HCT116 (cell line): ENCODE measurements around the gene GNAI1. TPM values are rescaled to one million over a fixed set of nuclear protein-coding genes. Genes with fewer than 3 reads are reported as not detected.

Source experiments
- ATAC-seq: fragments of 200-7000 bp; cut with Tn5 transposase; 2 replicates; pipeline ENCODE4 v1.9.1; 2020; ENCODE audit warnings: mild to moderate bottlenecking, moderate library complexity
- BruUV-seq: library from RNA; stranded (reverse); fragments of 400-500 nt; replicated peaks from 2 replicates; lab custom pipeline; 2021; lab: Mats Ljungman, UMichigan
- CTCF ChIA-PET: fragments of 300-600 bp; sonication (Branson Sonifier 250); formaldehyde crosslinking; loops from one replicate; lab custom pipeline; 2021; ENCODE audit warnings: antibody characterized with exemption; lab: Charles Lee
- POLR2A ChIA-PET: fragments of 300-600, 350-600 bp; sonication (Branson Sonifier 250); formaldehyde crosslinking; loops from one replicate; lab custom pipeline; 2021; ENCODE audit warnings: antibody characterized with exemption; lab: Charles Lee
- RAD21 ChIA-PET, 2 experiments: fragments of 300-600 bp; sonication (Branson Sonifier 250); formaldehyde crosslinking; loops; one replicate each; lab custom pipeline; 2023; ENCODE audit warnings: low total read pairs in 2 of 2; ENCODE audit not compliant: uncharacterized antibody in 2 of 2, unreplicated experiment in 2 of 2, low non-redundant PET in 1 of 2; lab: Charles Lee
- DNase-seq: peaks from one replicate; pipeline ENCODE4 v3.0.0-alpha.2; 2010; ENCODE audit warnings: low read depth, low spot score
- H2AFZ ChIP-seq: fragments of 200-600 bp; shearing (Covaris generic), sonication (generic); 2 replicates; pipeline ENCODE4 v1.6.1; 2017; ENCODE audit warnings: low read depth, mixed run types, mixed read lengths, antibody characterized with exemption, low read length; ENCODE audit not compliant: poor library complexity, severe bottlenecking
- H3K27ac ChIP-seq: 2 replicates; pipeline ENCODE4 v1.5.1; 2012; ENCODE audit warnings: low read depth, low read length
- H3K27me3 ChIP-seq: fragments of 200-600 bp; sonication (generic); 2 replicates; pipeline ENCODE4 v1.6.1; 2016; ENCODE audit warnings: mixed run types, low read length, mixed read lengths; ENCODE audit not compliant: insufficient read depth
- H3K36me3 ChIP-seq, 2 experiments: fragments of 200-500 bp in 1 of 2; fragments of 200-600 bp in 1 of 2; sonication (Bioruptor generic) in 1 of 2; sonication (generic) in 1 of 2; 2 replicates each; pipeline versions ENCODE4 v1.5.1 to v1.6.1; 2014 to 2016; ENCODE audit warnings: low read length in 2 of 2, inconsistent platforms in 1 of 2, mixed read lengths in 1 of 2, mixed run types in 1 of 2; ENCODE audit not compliant: insufficient read depth in 2 of 2, control insufficient read depth in 1 of 2
- H3K4me1 ChIP-seq, 2 experiments: fragments of 200-600 bp in 1 of 2; sonication (generic) in 1 of 2; 2 replicates each; pipeline versions ENCODE4 v1.5.1 to v1.6.1; 2012 to 2017; ENCODE audit warnings: low read length in 2 of 2, inconsistent platforms in 1 of 2, mild to moderate bottlenecking in 1 of 2, mixed read lengths in 1 of 2, mixed run types in 1 of 2, moderate library complexity in 1 of 2; ENCODE audit not compliant: insufficient read depth in 2 of 2, control insufficient read depth in 1 of 2
- H3K4me2 ChIP-seq: fragments of 200-600 bp; sonication (generic); 2 replicates; pipeline ENCODE4 v1.6.1; 2017; ENCODE audit warnings: mixed run types, low read length, mixed read lengths
- H3K4me3 ChIP-seq, 2 experiments: fragments of 200-600 bp in 1 of 2; sonication (generic) in 1 of 2; replicated peaks in 1 of 2; 2 replicates each; pipeline ENCODE4 v1.5.1; 2011 to 2016; ENCODE audit warnings: low read length in 2 of 2, control low read depth in 1 of 2, low read depth in 1 of 2, mild to moderate bottlenecking in 1 of 2, mixed read lengths in 1 of 2, mixed run types in 1 of 2
- H3K79me2 ChIP-seq: fragments of 200-600 bp; sonication (generic); 2 replicates; pipeline ENCODE4 v1.6.1; 2017; ENCODE audit warnings: mild to moderate bottlenecking, mixed run types, low read length, moderate library complexity, mixed read lengths; ENCODE audit not compliant: insufficient read depth
- H3K9ac ChIP-seq: fragments of 200-600 bp; sonication (generic); 2 replicates; pipeline ENCODE4 v1.6.1; 2016; ENCODE audit warnings: low read length, mixed read lengths
- H3K9me2 ChIP-seq: fragments of 200-600 bp; sonication (generic), shearing (Covaris generic); 2 replicates; pipeline ENCODE4 v1.6.1; 2017; ENCODE audit warnings: mixed run types, mild to moderate bottlenecking, moderate library complexity; ENCODE audit not compliant: insufficient read depth
- H3K9me3 ChIP-seq, 2 experiments: fragments of 200-500 bp in 1 of 2; fragments of 200-600 bp in 1 of 2; sonication (Bioruptor generic) in 1 of 2; sonication (generic) in 1 of 2; 2 replicates each; pipeline ENCODE4 v1.6.1; 2014 to 2017; ENCODE audit warnings: low read length in 2 of 2, mixed read lengths in 2 of 2, inconsistent platforms in 1 of 2, low read depth in 1 of 2, mild to moderate bottlenecking in 1 of 2, mixed run types in 1 of 2, moderate library complexity in 1 of 2; ENCODE audit not compliant: control insufficient read depth in 1 of 2, insufficient read depth in 1 of 2
- H4K20me1 ChIP-seq: fragments of 200-600 bp; sonication (generic), shearing (Covaris generic); 2 replicates; pipeline ENCODE4 v1.6.1; 2017; ENCODE audit warnings: mixed run types, mild to moderate bottlenecking, moderate library complexity; ENCODE audit not compliant: insufficient read depth
- CBX3 ChIP-seq: IDR thresholded peaks from 2 replicates; pipeline ENCODE4 v1.6.1; 2012; ENCODE audit warnings: low read depth
- CEBPB ChIP-seq: IDR thresholded peaks from 2 replicates; pipeline ENCODE4 v1.6.1; 2012; ENCODE audit warnings: low read depth
- FOSL1 ChIP-seq: IDR thresholded peaks from 2 replicates; pipeline ENCODE4 v1.6.1; 2012; ENCODE audit warnings: low read depth
- JUND ChIP-seq: IDR thresholded peaks from 2 replicates; pipeline ENCODE4 v1.6.1; 2012
- MAX ChIP-seq: IDR thresholded peaks from 2 replicates; pipeline ENCODE4 v1.6.1; 2012
- RAD21 ChIP-seq: IDR thresholded peaks from 2 replicates; pipeline ENCODE4 v1.6.1; 2012; ENCODE audit warnings: low read depth, mild to moderate bottlenecking
- SP1 ChIP-seq: IDR thresholded peaks from 2 replicates; pipeline ENCODE4 v1.6.1; 2012; ENCODE audit warnings: low read depth
- TCF7L2 ChIP-seq: IDR thresholded peaks from 2 replicates; pipeline ENCODE4 v1.7.0; 2011; ENCODE audit warnings: borderline replicate concordance, inconsistent platforms; ENCODE audit not compliant: insufficient read depth, insufficient read length; ENCODE audit errors: extremely low read depth
- YY1 ChIP-seq: IDR thresholded peaks from 2 replicates; pipeline ENCODE4 v1.6.1; 2011; ENCODE audit warnings: low read length, low read depth, moderate library complexity, mild to moderate bottlenecking; ENCODE audit not compliant: insufficient replicate concordance; ENCODE audit errors: extremely low read depth
- ZFX ChIP-seq: fragments of 450-650 bp; IDR thresholded peaks from 2 replicates; pipeline ENCODE4 v1.6.1; 2017
- ZNF274 ChIP-seq: fragments of 200-500 bp; sonication (Bioruptor generic); IDR thresholded peaks from 2 replicates; pipeline ENCODE4 v1.6.1; 2014; ENCODE audit warnings: mild to moderate bottlenecking, low read depth, low read length, inconsistent platforms
- intact Hi-C: fragments of 100-400 bp; cut with micrococcal nuclease; formaldehyde crosslinking; loops from 2 replicates; pipeline ENCODE4 v1.10.0; 2022
- total RNA-seq: library from RNA; stranded (reverse); gene quantifications from one replicate; pipeline ENCODE4 v1.2.1, GENCODE V29; 2021; ENCODE audit not compliant: unreplicated experiment
- TF ChIP-seq, protein P1 (sequence below): IDR thresholded peaks from 2 replicates; pipeline ENCODE4 v1.6.1; 2011; ENCODE audit warnings: mild to moderate bottlenecking, low read length, moderate library complexity; ENCODE audit not compliant: insufficient replicate concordance; ENCODE audit errors: extremely low read depth
- TF ChIP-seq, protein P2 (sequence below): IDR thresholded peaks from 2 replicates; pipeline ENCODE4 v1.6.1; 2012; ENCODE audit warnings: low read depth

The GNAI1 gene
- total RNA-seq, 1 experiment from 2014 or later, result 148 TPM

- intact Hi-C loops, result no loop called here
These were observed 70.3 kb downstream of the GNAI1 start for GRCh38 chr7:80204919-80205318.

DNA sequence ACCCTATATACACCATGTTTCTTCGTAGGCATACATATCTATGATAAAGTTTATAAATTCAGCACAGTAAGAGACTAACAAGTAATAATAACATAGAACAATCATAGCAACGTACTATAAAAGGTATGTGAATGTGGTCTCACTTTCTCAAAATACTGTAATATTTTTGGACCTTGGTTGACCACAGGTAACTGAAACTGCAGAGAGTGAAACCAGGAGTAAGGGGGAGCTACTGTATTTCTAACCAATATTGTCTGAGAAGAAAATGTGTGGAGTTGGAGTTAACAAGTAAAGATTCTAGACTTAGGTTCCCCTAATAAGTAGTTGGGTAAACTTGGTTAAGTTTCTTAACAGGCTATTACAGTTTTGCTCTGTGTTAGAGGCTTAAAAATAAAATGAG lies 72.1 kb downstream of the GNAI1 start:
- no peaks in the 10 kb centered on the region for H3K9me3 ChIP-seq
- H3K36me3 ChIP-seq, result peaks cover 31 to 54% of the 10 kb centered on the region in 2 experiments
- TF ChIP-seq, protein P1, sequence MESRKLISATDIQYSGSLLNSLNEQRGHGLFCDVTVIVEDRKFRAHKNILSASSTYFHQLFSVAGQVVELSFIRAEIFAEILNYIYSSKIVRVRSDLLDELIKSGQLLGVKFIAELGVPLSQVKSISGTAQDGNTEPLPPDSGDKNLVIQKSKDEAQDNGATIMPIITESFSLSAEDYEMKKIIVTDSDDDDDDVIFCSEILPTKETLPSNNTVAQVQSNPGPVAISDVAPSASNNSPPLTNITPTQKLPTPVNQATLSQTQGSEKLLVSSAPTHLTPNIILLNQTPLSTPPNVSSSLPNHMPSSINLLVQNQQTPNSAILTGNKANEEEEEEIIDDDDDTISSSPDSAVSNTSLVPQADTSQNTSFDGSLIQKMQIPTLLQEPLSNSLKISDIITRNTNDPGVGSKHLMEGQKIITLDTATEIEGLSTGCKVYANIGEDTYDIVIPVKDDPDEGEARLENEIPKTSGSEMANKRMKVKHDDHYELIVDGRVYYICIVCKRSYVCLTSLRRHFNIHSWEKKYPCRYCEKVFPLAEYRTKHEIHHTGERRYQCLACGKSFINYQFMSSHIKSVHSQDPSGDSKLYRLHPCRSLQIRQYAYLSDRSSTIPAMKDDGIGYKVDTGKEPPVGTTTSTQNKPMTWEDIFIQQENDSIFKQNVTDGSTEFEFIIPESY, result no peak
- TF ChIP-seq RAD21 (0 out of 2 replicates have a peak, but pooled peaks have one; percentile 12), JUND (no peak), TCF7L2 (no peak), MAX (no peak), ZNF274 (no peak), CEBPB (no peak), YY1 (no peak), FOSL1 (no peak)
- intact Hi-C loops, result no loop called here
- RAD21 ChIA-PET, result no interaction called here
- no peaks in the 10 kb centered on the region for H3K27me3 ChIP-seq
- no TSS peak for BruUV-seq
- H4K20me1 ChIP-seq, result no peaks in the 10 kb centered on the region
- no peak overlapping the region for H3K9ac ChIP-seq
- CTCF ChIA-PET, result no interaction called here
- peaks cover 100% of the 10 kb centered on the region for H3K79me2 ChIP-seq
- H3K27ac ChIP-seq, result no peak overlapping the region
- H3K4me2 ChIP-seq, result no peak overlapping the region
- POLR2A ChIA-PET, result no interaction called here
- H2AFZ ChIP-seq, result no peak overlapping the region
- DNase-seq (no peak), ATAC-seq (no peak)
- H3K4me1 ChIP-seq, result peaks cover 0 to 7% of the 10 kb centered on the region in 2 experiments; a peak in 1 of 4 replicates
- no peak overlapping the region for H3K4me3 ChIP-seq
- no peaks in the 10 kb centered on the region for H3K9me2 ChIP-seq

More at GRCh38 chr7:80204919-80205318, 70.3 kb downstream of the GNAI1 start:
- Histone ChIP-seq H3K4me3 (no peak overlapping the region), H4K20me1 (0 out of 2 replicates have a peak, but pooled peaks cover 3% of the 10 kb centered on the region), H3K27ac (no peak overlapping the region), H3K9me3 (no peaks in the 10 kb centered on the region), H3K79me2 (peaks cover 100% of the 10 kb centered on the region), H3K9ac (no peak overlapping the region), H3K4me1 (peaks cover 0 to 3% of the 10 kb centered on the region in 2 experiments; a peak in 1 of 4 replicates), H3K27me3 (no peaks in the 10 kb centered on the region), H3K4me2 (no peak overlapping the region), H3K36me3 (peaks cover 35 to 55% of the 10 kb centered on the region in 2 experiments), H3K9me2 (no peaks in the 10 kb centered on the region), H2AFZ (no peak overlapping the region)
- no peak for ATAC-seq
- no TSS peak for BruUV-seq
- ChIA-PET RAD21 (no interaction called here), CTCF (no interaction called here), POLR2A (no interaction called here)
- DNase-seq, result no peak
- TF ChIP-seq ZFX, result no peak
- no peak for TF ChIP-seq CBX3
- TF ChIP-seq, protein P2, sequence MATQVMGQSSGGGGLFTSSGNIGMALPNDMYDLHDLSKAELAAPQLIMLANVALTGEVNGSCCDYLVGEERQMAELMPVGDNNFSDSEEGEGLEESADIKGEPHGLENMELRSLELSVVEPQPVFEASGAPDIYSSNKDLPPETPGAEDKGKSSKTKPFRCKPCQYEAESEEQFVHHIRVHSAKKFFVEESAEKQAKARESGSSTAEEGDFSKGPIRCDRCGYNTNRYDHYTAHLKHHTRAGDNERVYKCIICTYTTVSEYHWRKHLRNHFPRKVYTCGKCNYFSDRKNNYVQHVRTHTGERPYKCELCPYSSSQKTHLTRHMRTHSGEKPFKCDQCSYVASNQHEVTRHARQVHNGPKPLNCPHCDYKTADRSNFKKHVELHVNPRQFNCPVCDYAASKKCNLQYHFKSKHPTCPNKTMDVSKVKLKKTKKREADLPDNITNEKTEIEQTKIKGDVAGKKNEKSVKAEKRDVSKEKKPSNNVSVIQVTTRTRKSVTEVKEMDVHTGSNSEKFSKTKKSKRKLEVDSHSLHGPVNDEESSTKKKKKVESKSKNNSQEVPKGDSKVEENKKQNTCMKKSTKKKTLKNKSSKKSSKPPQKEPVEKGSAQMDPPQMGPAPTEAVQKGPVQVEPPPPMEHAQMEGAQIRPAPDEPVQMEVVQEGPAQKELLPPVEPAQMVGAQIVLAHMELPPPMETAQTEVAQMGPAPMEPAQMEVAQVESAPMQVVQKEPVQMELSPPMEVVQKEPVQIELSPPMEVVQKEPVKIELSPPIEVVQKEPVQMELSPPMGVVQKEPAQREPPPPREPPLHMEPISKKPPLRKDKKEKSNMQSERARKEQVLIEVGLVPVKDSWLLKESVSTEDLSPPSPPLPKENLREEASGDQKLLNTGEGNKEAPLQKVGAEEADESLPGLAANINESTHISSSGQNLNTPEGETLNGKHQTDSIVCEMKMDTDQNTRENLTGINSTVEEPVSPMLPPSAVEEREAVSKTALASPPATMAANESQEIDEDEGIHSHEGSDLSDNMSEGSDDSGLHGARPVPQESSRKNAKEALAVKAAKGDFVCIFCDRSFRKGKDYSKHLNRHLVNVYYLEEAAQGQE, result no peak
- TF ChIP-seq SP1, result no peak
- TF ChIP-seq RAD21, result no peak
